Spinal cord (tissue), 10 donors: ENCODE results near the gene PCDHA7. TPM values are rescaled to one million over a fixed set of nuclear protein-coding genes. Genes with fewer than 3 reads are reported as not detected.
"Not testable (repeated sequence)": the region's sequence is repeated elsewhere in the genome, so short reads cannot be mapped to it uniquely, and the experiment has no call there.

Experiments
- DNase-seq, 6 donors: peaks; one replicate each; pipeline versions ENCODE4 v3.0.0 to v3.0.0-alpha.2; 2013 to 2015; ENCODE audit warnings: low spot score in 6 of 6, low read depth in 4 of 6
- H3K27ac ChIP-seq: one replicate; pipeline ENCODE4 v1.5.1; 2013; ENCODE audit warnings: low read depth, low read length, control low read depth
- H3K27me3 ChIP-seq: one replicate; pipeline ENCODE4 v1.6.1; 2013; ENCODE audit warnings: low read length; ENCODE audit not compliant: control insufficient read depth, insufficient read depth
- H3K36me3 ChIP-seq: one replicate; pipeline ENCODE4 v1.6.1; 2013; ENCODE audit warnings: low read length; ENCODE audit not compliant: control insufficient read depth, insufficient read depth
- H3K4me1 ChIP-seq: one replicate; pipeline ENCODE4 v1.6.1; 2013; ENCODE audit warnings: low read length; ENCODE audit not compliant: control insufficient read depth, insufficient read depth
- H3K4me3 ChIP-seq: one replicate; pipeline ENCODE4 v1.5.1; 2013; ENCODE audit warnings: low read depth, low read length, control low read depth
- H3K9me3 ChIP-seq: one replicate; pipeline ENCODE4 v1.6.1; 2013; ENCODE audit warnings: low read length; ENCODE audit not compliant: control insufficient read depth, insufficient read depth
- WGBS: methylation state at CpG from one replicate; pipeline ENCODE4 v1.1.5; 2013; ENCODE audit warnings: missing lambda C conversion rate; ENCODE audit not compliant: insufficient coverage; 5-methylcytosine and 5-hydroxymethylcytosine counted together
- long read RNA-seq, 4 donors: transcript quantifications; one replicate each; lab custom pipeline, GENCODE V29; 2026
- polyA plus RNA-seq, 2 donors: library from polyadenylated mRNA; unstranded; fragments of 120-200 nt; gene quantifications; one replicate each; pipeline ENCODE4 v1.2.1, GENCODE V29; 2013; ENCODE audit not compliant: insufficient read length in 2 of 2
- total RNA-seq, 2 donors: library from RNA; depleted of rRNA in 1 of 2; stranded (reverse); fragments of 120-200 nt in 1 of 2; fragments of >200 nt in 1 of 2; gene quantifications; one replicate each; pipeline versions ENCODE4 v1.2.3 to v1.2.4, GENCODE V29; 2013 to 2014
- donor health status: healthy.

PCDHA7 gene, protein sequence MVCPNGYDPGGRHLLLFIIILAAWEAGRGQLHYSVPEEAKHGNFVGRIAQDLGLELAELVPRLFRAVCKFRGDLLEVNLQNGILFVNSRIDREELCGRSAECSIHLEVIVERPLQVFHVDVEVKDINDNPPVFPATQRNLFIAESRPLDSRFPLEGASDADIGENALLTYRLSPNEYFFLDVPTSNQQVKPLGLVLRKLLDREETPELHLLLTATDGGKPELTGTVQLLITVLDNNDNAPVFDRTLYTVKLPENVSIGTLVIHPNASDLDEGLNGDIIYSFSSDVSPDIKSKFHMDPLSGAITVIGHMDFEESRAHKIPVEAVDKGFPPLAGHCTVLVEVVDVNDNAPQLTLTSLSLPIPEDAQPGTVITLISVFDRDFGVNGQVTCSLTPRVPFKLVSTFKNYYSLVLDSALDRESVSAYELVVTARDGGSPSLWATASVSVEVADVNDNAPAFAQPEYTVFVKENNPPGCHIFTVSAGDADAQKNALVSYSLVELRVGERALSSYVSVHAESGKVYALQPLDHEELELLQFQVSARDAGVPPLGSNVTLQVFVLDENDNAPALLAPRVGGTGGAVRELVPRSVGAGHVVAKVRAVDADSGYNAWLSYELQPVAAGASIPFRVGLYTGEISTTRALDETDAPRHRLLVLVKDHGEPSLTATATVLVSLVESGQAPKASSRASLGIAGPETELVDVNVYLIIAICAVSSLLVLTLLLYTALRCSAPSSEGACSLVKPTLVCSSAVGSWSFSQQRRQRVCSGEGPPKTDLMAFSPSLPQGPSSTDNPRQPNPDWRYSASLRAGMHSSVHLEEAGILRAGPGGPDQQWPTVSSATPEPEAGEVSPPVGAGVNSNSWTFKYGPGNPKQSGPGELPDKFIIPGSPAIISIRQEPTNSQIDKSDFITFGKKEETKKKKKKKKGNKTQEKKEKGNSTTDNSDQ
- 1 to 10 TPM; 1.8 to 4.8 TPM for total RNA-seq
- 1 to 10 TPM; 6.2 to 6.4 TPM for polyA plus RNA-seq
- long read RNA-seq, donor 1, full-length matches to known transcripts: 5 of 5 reads
- long read RNA-seq, donor 1, partial matches to known transcripts: 0 of 5 reads
- long read RNA-seq, donor 1, other reads (novel, unspliced or antisense): 0 of 5 reads
- long read RNA-seq, donor 2: 0 reads
- long read RNA-seq, donor 3, full-length matches to known transcripts: 1 of 1 reads
- long read RNA-seq, donor 3, partial matches to known transcripts: 0 of 1 reads
- long read RNA-seq, donor 3, other reads (novel, unspliced or antisense): 0 of 1 reads
- long read RNA-seq, donor 4: 0 reads

- no peak within 1 kb of the TSS for H3K4me3 ChIP-seq
- no CpG with 5 or more reads among the region's 8 CpGs for WGBS
- peak in 2 of 6 donors; percentile 21 to 67 for DNase-seq
- H3K36me3 ChIP-seq: peaks cover 17% of the 10 kb centered on the region
- H3K27ac ChIP-seq: no peak within 1 kb of the TSS
- peaks cover 16% of the 10 kb centered on the region for H3K9me3 ChIP-seq
- no peaks in the 10 kb centered on the region for H3K27me3 ChIP-seq
- H3K4me1 ChIP-seq: no peaks in the 10 kb centered on the region
Measured at GRCh38 chr5:140833993-140834392, at the start of gene PCDHA7. TSS of gene PCDHA7 (plus strand) at chr5:140834269. CDS start at chr5:140834384, 115 bp downstream.

GRCh38 chr5:140785905-140786686 lies 48.0 kb upstream of the PCDHA7 start, which contains the start of gene PCDHA1:
TSS of gene PCDHA1 (plus strand) at chr5:140786140.
- peak in 2 of 6 donors; percentile 19 to 25 for DNase-seq
- no peak within 1 kb of the TSS for H3K4me3 ChIP-seq
- H3K27me3 ChIP-seq: peaks cover 2% of the 10 kb centered on the region
- H3K36me3 ChIP-seq: no peaks in the 10 kb centered on the region
- H3K27ac ChIP-seq: no peak within 1 kb of the TSS
- H3K9me3 ChIP-seq: peaks cover 18% of the 10 kb centered on the region
- 19% methylated on average over 24 of the region's 29 CpGs for WGBS
- H3K4me1 ChIP-seq: no peaks in the 10 kb centered on the region

DNA sequence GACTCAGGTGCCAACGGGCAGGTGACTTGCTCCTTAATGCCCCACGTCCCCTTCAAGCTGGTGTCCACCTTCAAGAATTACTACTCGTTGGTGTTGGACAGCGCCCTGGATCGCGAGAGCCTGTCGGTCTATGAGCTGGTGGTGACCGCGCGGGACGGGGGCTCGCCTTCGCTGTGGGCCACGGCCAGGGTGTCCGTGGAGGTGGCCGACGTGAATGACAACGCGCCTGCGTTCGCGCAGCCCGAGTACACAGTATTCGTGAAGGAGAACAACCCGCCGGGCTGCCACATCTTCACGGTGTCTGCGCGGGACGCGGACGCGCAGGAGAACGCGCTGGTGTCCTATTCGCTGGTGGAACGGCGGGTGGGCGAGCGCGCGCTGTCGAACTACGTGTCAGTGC lies 46.6 kb upstream of the PCDHA7 start:
- not testable (repeated sequence) for H3K36me3 ChIP-seq, DNase-seq, H3K4me1 ChIP-seq, H3K4me3 ChIP-seq, H3K27ac ChIP-seq, H3K27me3 ChIP-seq
- peaks cover 15% of the 10 kb centered on the region for H3K9me3 ChIP-seq
- 32% methylated on average over 44 of the region's 44 CpGs for WGBS

- not testable (repeated sequence) for DNase-seq, H3K27ac ChIP-seq, H3K36me3 ChIP-seq, H3K4me1 ChIP-seq, H3K27me3 ChIP-seq, H3K4me3 ChIP-seq
- peaks cover 15% of the 10 kb centered on the region for H3K9me3 ChIP-seq
- 29% methylated on average over 70 of the region's 70 CpGs for WGBS
Measured at GRCh38 chr5:140787849-140788504, 46.1 kb upstream of the PCDHA7 start.

DNA sequence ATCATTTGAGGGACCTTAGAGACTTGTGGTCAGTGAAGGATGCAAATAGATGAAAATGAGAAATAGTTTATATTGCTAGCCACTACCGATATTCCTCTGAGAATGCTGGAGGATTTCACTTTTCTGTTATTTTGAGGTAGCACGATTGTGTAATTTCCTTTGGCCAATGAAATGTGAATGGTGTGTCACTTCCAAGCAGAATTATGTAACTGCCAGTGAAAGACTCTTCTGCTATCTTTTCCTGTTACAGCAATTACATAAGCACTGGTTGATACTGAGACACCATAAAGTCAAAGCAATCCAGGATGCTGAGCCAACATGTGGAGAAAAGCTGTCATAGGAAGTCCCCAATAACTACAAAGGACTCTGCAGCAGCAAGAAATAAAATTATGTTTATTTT lies 43.0 kb upstream of the PCDHA7 start:
- Histone ChIP-seq H3K4me3 (no peak overlapping the region), H3K9me3 (peaks cover 17% of the 10 kb centered on the region), H3K27ac (no peak overlapping the region), H3K27me3 (peaks cover 2% of the 10 kb centered on the region), H3K4me1 (no peaks in the 10 kb centered on the region), H3K36me3 (no peaks in the 10 kb centered on the region)
- DNase-seq: no peak
- WGBS: 75% methylated on average over 1 of the region's 2 CpGs

DNA sequence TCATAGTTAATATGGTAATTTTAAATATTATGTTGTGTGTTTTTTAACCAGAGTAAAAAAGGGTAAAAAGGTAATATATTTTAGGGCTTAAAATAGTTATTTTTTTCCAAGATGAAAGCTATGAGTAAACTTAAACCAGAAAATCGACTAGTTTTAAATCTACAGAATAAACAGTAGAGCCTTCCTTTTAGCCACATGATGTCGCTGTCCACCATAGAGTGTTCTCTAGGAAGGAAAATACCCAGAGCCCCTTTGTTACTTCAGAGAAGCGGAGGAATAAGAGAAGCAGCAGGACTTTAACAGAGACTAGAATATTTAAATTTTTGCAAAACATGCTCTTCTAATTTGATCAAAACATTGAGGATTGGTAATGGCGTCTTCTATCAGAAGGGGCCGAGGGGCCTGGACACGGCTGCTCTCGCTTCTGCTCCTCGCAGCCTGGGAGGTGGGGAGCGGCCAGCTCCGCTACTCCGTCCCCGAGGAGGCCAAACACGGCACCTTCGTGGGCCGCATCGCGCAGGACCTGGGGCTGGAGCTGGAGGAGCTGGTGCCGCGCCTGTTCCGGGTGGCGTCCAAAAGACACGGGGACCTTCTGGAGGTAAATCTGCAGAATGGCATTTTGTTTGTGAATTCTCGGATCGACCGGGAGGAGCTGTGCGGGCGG lies 39.3 kb upstream of the PCDHA7 start, which contains the start of gene PCDHA2:
Gene PCDHA2, plus strand, starts transcription at position 258 of the 664 bp plus-strand sequence.
- H3K9me3 ChIP-seq: peaks cover 14% of the 10 kb centered on the region
- H3K4me3 ChIP-seq: no peak within 1 kb of the TSS
- WGBS: 18% methylated on average over 24 of the region's 27 CpGs
- H3K4me1 ChIP-seq: no peaks in the 10 kb centered on the region
- no peak within 1 kb of the TSS for H3K27ac ChIP-seq
- no peaks in the 10 kb centered on the region for H3K27me3 ChIP-seq
- H3K36me3 ChIP-seq: peaks cover 8% of the 10 kb centered on the region
- DNase-seq: peak in 2 of 6 donors; percentile 37 to 47

GRCh38 chr5:140795259-140795641 lies 38.8 kb upstream of the PCDHA7 start:
- Histone ChIP-seq H3K27me3 (no peaks in the 10 kb centered on the region), H3K27ac (no peak overlapping the region), H3K36me3 (peaks cover 8% of the 10 kb centered on the region), H3K4me3 (no peak overlapping the region), H3K4me1 (no peaks in the 10 kb centered on the region), H3K9me3 (peaks cover 14% of the 10 kb centered on the region)
- peak in 2 of 6 donors; percentile 9 to 17 for DNase-seq
- whole genome bisulfite sequencing: 0% methylated on average over 2 of the region's 15 CpGs

GRCh38 chr5:140796072-140796717 lies 37.9 kb upstream of the PCDHA7 start:
- peaks cover 14% of the 10 kb centered on the region for H3K9me3 ChIP-seq
- not testable (repeated sequence) for H3K27ac ChIP-seq, H3K27me3 ChIP-seq, H3K4me1 ChIP-seq, DNase-seq, H3K36me3 ChIP-seq, H3K4me3 ChIP-seq
- 46% methylated on average over 72 of the region's 72 CpGs for WGBS
